ENCODE data around the gene FBXL4. TPM values are rescaled to one million over a fixed set of nuclear protein-coding genes. Genes with fewer than 3 reads are reported as not detected.

Gene FBXL4
- total RNA-seq, 1 experiment from 2014 or later, result 15.1 TPM

DNA sequence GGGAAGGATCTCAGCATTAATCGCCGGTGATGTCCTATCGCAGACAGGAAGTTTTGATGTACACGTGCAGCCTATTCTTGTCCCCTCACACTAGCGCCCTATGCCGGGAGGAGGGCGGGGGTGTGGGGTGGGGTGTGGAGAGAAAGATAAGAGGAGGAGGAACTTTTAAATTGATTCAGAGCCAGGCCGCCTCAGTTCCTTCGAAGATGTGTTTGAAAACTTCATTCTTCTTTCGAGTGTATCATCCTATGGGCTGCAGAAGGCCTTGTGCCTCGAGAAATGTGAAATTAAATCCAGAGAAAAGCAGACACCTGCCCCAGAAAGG is 115.8 kb downstream of the FBXL4 start:
- H3K4me2 ChIP-seq, result no peak overlapping the region
- ChIA-PET POLR2A (ENCODE audit: unreplicated experiment) (no interaction called here), CTCF (no interaction called here)
- H3K79me2 ChIP-seq (ENCODE audit: low read depth), result no peaks in the 10 kb centered on the region
- TF ChIP-seq, protein P1, sequence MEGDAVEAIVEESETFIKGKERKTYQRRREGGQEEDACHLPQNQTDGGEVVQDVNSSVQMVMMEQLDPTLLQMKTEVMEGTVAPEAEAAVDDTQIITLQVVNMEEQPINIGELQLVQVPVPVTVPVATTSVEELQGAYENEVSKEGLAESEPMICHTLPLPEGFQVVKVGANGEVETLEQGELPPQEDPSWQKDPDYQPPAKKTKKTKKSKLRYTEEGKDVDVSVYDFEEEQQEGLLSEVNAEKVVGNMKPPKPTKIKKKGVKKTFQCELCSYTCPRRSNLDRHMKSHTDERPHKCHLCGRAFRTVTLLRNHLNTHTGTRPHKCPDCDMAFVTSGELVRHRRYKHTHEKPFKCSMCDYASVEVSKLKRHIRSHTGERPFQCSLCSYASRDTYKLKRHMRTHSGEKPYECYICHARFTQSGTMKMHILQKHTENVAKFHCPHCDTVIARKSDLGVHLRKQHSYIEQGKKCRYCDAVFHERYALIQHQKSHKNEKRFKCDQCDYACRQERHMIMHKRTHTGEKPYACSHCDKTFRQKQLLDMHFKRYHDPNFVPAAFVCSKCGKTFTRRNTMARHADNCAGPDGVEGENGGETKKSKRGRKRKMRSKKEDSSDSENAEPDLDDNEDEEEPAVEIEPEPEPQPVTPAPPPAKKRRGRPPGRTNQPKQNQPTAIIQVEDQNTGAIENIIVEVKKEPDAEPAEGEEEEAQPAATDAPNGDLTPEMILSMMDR (conservative IDR thresholded peaks at IDR 0.05), result no peak
- no peak for TF ChIP-seq EZH2 (IDR thresholded peaks at IDR 0.05; ENCODE audit: low read depth)
- DNase-seq, result no peak
- no TSS peak for BruUV-seq (replicated peaks)
- no peaks in the 10 kb centered on the region for H3F3A ChIP-seq (ENCODE audit: insufficient read depth, low read depth)
- intact Hi-C loops (cut with micrococcal nuclease; ENCODE audit: unreplicated experiment), result no loop called here
- H2AFZ ChIP-seq, result no peak overlapping the region
- no peaks in the 10 kb centered on the region for H3K36me3 ChIP-seq (ENCODE audit: low read depth)
- no peaks in the 10 kb centered on the region for H3K9me3 ChIP-seq (ENCODE audit: insufficient read depth, low read depth)
- no peak overlapping the region for H3K4me3 ChIP-seq
- H3K27me3 ChIP-seq (ENCODE audit: insufficient read depth, low read depth), result peaks cover 6% of the 10 kb centered on the region; the same call in 1 of the 2 replicates
- 0 out of 2 replicates have a peak, but pooled peaks cover 3% of the 10 kb centered on the region for H3K4me1 ChIP-seq (replicated peaks; ENCODE audit: insufficient read depth)
- no peak overlapping the region for H3K27ac ChIP-seq
- no peaks in the 10 kb centered on the region for H4K20me1 ChIP-seq (ENCODE audit: insufficient read depth)
- no peaks in the 10 kb centered on the region for H3K9me2 ChIP-seq (ENCODE audit: insufficient read depth)

DNA sequence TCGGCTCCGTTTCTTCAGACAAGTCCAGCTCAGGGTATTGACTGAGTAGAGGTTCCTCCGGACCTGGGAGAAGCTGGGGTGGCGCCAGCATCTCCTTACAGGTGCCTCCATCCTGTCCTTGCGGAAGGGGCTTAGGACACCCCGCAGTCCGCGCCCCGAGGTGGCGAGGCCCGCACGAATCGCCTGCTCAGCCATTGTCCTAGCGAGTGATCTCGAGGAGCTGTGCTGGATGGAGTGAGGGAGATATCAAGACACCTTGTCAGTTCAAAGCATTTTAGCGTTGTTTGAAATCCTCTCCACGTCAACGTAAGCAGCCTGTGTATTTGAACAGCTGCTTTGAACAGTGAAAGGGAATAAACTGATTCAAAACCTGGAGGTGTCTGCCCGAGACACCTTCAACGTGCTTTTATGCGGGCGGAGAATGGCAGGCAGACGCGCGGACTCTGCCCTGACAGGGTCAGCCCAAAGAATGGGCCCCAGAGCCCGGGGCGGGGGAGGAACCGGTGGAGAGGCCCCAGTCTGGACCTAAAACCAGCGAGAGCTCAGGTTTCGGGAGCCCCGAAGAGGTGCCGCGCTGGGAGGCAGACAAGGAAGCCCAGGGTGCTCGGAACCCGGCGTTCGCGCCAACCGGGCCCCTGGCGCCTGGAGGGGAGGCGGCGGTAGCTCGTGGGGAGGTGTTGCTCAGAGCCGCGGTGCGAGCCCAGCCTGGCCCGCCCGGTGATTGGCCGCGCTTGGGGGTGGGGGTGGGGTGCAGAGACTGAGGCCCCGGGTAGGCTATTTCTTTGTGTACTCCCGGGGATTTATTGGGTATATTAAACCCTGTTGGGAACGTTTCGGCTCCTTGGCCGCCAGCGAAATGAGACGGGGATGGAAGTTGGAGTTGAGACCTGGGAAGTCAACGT is 116.4 kb downstream of the FBXL4 start:
- no peak overlapping the region for H2AFZ ChIP-seq
- no TSS peak for BruUV-seq (replicated peaks)
- no peak overlapping the region for H3K4me3 ChIP-seq
- CTCF ChIA-PET, result no interaction called here
- no peaks in the 10 kb centered on the region for H3K9me3 ChIP-seq (ENCODE audit: insufficient read depth, low read depth)
- no peaks in the 10 kb centered on the region for H3F3A ChIP-seq (ENCODE audit: insufficient read depth, low read depth)
- H3K9me2 ChIP-seq (ENCODE audit: insufficient read depth), result no peaks in the 10 kb centered on the region
- POLR2A ChIA-PET (ENCODE audit: unreplicated experiment), result interaction anchor here (0.6 kb wide), 1 partner anchor 22 kb away, joined by 5 read pairs; no protein-coding TSS in a partner anchor
- H4K20me1 ChIP-seq (ENCODE audit: insufficient read depth), result no peaks in the 10 kb centered on the region
- no peaks in the 10 kb centered on the region for H3K36me3 ChIP-seq (ENCODE audit: low read depth)
- H3K4me2 ChIP-seq, result no peak overlapping the region
- no peaks in the 10 kb centered on the region for H3K79me2 ChIP-seq (ENCODE audit: low read depth)
- intact Hi-C loops (cut with micrococcal nuclease; ENCODE audit: unreplicated experiment), result no loop called here
- no peak overlapping the region for H3K27ac ChIP-seq
- peaks cover 12% of the 10 kb centered on the region; the same call in 1 of the 2 replicates for H3K27me3 ChIP-seq (ENCODE audit: insufficient read depth, low read depth)
- TF ChIP-seq, protein P1 (conservative IDR thresholded peaks at IDR 0.05), result no peak
- TF ChIP-seq EZH2 (IDR thresholded peaks at IDR 0.05; ENCODE audit: low read depth), result no peak
- DNase-seq, result no peak
- 0 out of 2 replicates have a peak, but pooled peaks cover 3% of the 10 kb centered on the region for H3K4me1 ChIP-seq (replicated peaks; ENCODE audit: insufficient read depth)

DNA sequence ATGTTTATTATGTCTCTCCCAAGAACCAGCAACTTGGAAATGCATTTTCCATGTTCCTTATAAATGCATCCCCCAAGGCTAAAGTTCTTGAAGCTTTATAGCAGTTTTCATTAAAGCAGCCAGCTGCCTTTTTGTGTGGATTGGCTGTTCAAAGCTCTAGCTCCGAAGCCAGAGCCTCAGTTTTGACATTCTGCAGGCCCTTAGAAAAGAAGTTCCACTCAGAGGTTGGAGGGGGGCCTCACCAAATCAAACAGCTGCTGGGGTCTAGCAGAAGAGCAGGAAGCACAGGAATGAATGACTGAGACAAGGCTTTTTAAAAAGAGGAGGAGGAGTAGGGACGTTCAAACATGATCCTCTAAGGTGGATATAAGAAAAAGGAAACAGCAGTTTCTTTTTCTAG is 117.6 kb downstream of the FBXL4 start:
- intact Hi-C loops (cut with micrococcal nuclease; ENCODE audit: unreplicated experiment), result no loop called here
- H3K27me3 ChIP-seq (ENCODE audit: insufficient read depth, low read depth), result peaks cover 17% of the 10 kb centered on the region; the same call in 1 of the 2 replicates
- H3K4me2 ChIP-seq, result no peak overlapping the region

More for the DNA sequence above, 117.6 kb downstream of the FBXL4 start:
- no peak for TF ChIP-seq EZH2 (IDR thresholded peaks at IDR 0.05; ENCODE audit: low read depth)
- TF ChIP-seq, protein P1 (conservative IDR thresholded peaks at IDR 0.05), result no peak
- no peaks in the 10 kb centered on the region for H4K20me1 ChIP-seq (ENCODE audit: insufficient read depth)
- no TSS peak for BruUV-seq (replicated peaks)
- ChIA-PET CTCF (interaction anchor here (0.6 kb wide), 1 partner anchor 790 kb away, joined by 5 read pairs; no protein-coding TSS in a partner anchor), POLR2A (ENCODE audit: unreplicated experiment) (interaction anchor here (0.5 kb wide), 1 partner anchor 165 kb away, joined by 5 read pairs; no protein-coding TSS in a partner anchor)
- H3K4me1 ChIP-seq (replicated peaks; ENCODE audit: insufficient read depth), result 0 out of 2 replicates have a peak, but pooled peaks cover 3% of the 10 kb centered on the region
- no peaks in the 10 kb centered on the region for H3F3A ChIP-seq (ENCODE audit: insufficient read depth, low read depth)
- no peaks in the 10 kb centered on the region for H3K36me3 ChIP-seq (ENCODE audit: low read depth)
- no peaks in the 10 kb centered on the region for H3K9me3 ChIP-seq (ENCODE audit: insufficient read depth, low read depth)
- no peak overlapping the region for H3K27ac ChIP-seq
- no peak for DNase-seq
- no peaks in the 10 kb centered on the region for H3K9me2 ChIP-seq (ENCODE audit: insufficient read depth)
- H3K79me2 ChIP-seq (ENCODE audit: low read depth), result no peaks in the 10 kb centered on the region
- H2AFZ ChIP-seq, result no peak overlapping the region
- H3K4me3 ChIP-seq, result no peak overlapping the region
